IMR-90 (cell line): ENCODE data around the gene TSPAN33. TPM values are rescaled to one million over a fixed set of nuclear protein-coding genes. Genes with fewer than 3 reads are reported as not detected.

Source experiments
- ATAC-seq: fragments of 200-7000 bp; cut with Tn5 transposase; 2 replicates; pipeline ENCODE4 v1.9.1; 2020; ENCODE audit warnings: low read depth, mild to moderate bottlenecking, moderate library complexity
- BruUV-seq: library from RNA; stranded (reverse); fragments of 400-500 nt; replicated peaks from 2 replicates; lab custom pipeline; 2021; lab: Mats Ljungman, UMichigan
- CTCF ChIA-PET: fragments of 300-600 bp; formaldehyde crosslinking; extraction: SDS; loops from one replicate; lab custom pipeline; 2021; ENCODE audit warnings: antibody characterized with exemption; lab: Yijun Ruan, JAX
- POLR2A ChIA-PET: fragments of 300-600 bp; sonication (Branson Sonifier 250); formaldehyde crosslinking; loops from one replicate; lab custom pipeline; 2022; ENCODE audit warnings: antibody characterized with exemption; ENCODE audit not compliant: unreplicated experiment; lab: Charles Lee
- DNase-seq: peaks from one replicate; pipeline ENCODE4 v3.0.0; 2013
- H2AFZ ChIP-seq: replicated peaks from 2 replicates; pipeline ENCODE3; 2013; ENCODE audit warnings: low read length, mild to moderate bottlenecking; ENCODE audit not compliant: poor library complexity
- H2AK5ac ChIP-seq: 2 replicates; pipeline ENCODE4 v1.6.1; 2013; ENCODE audit warnings: low read depth, low read length, inconsistent platforms
- H2AK9ac ChIP-seq: replicated peaks from 2 replicates; pipeline ENCODE3; 2013; ENCODE audit warnings: mild to moderate bottlenecking, low read depth, low read length, moderate library complexity; ENCODE audit not compliant: poor library complexity
- H2BK120ac ChIP-seq: 2 replicates; pipeline ENCODE4 v1.6.1; 2013; ENCODE audit warnings: low read depth, low read length, inconsistent platforms
- H2BK15ac ChIP-seq: 3 replicates; pipeline ENCODE4 v1.6.1; 2013; ENCODE audit warnings: low read depth, low read length, inconsistent platforms
- H2BK20ac ChIP-seq: 2 replicates; pipeline ENCODE4 v1.6.1; 2013; ENCODE audit warnings: low read depth, mild to moderate bottlenecking, inconsistent platforms, low read length, moderate library complexity
- H2BK5ac ChIP-seq: 2 replicates; pipeline ENCODE4 v1.6.1; 2013; ENCODE audit warnings: mild to moderate bottlenecking, low read depth, low read length, inconsistent platforms; ENCODE audit not compliant: poor library complexity, severe bottlenecking
- H3K14ac ChIP-seq: replicated peaks from 2 replicates; pipeline ENCODE4 v1.6.1; 2013; ENCODE audit warnings: low read depth, low read length, inconsistent platforms
- H3K18ac ChIP-seq: 2 replicates; pipeline ENCODE4 v1.6.1; 2013; ENCODE audit warnings: low read depth, low read length, control low read depth
- H3K23ac ChIP-seq: 2 replicates; pipeline ENCODE4 v1.6.1; 2013; ENCODE audit warnings: low read depth, low read length, inconsistent platforms
- H3K27ac ChIP-seq: 2 replicates; pipeline ENCODE4 v1.5.1; 2013; ENCODE audit warnings: mild to moderate bottlenecking, control low read depth, low read length; ENCODE audit not compliant: insufficient read depth
- H3K27me3 ChIP-seq: 2 replicates; pipeline ENCODE4 v1.6.1; 2013; ENCODE audit warnings: low read length; ENCODE audit not compliant: control insufficient read depth, insufficient read depth
- H3K36me3 ChIP-seq: 2 replicates; pipeline ENCODE4 v1.6.1; 2013; ENCODE audit warnings: low read length, mixed read lengths; ENCODE audit not compliant: control insufficient read depth, insufficient read depth
- H3K4ac ChIP-seq: 2 replicates; pipeline ENCODE4 v1.6.1; 2013; ENCODE audit warnings: low read depth, low read length, inconsistent platforms
- H3K4me1 ChIP-seq: 2 replicates; pipeline ENCODE4 v1.6.1; 2013; ENCODE audit warnings: low read length, mixed read lengths; ENCODE audit not compliant: control insufficient read depth, insufficient read depth
- H3K4me2 ChIP-seq: 2 replicates; pipeline ENCODE4 v1.6.1; 2013; ENCODE audit warnings: low read depth, mild to moderate bottlenecking, control low read depth, low read length, moderate library complexity
- H3K4me3 ChIP-seq: 2 replicates; pipeline ENCODE4 v1.5.1; 2013; ENCODE audit warnings: low read depth, mild to moderate bottlenecking, control low read depth, low read length, moderate library complexity; ENCODE audit not compliant: insufficient read depth
- H3K56ac ChIP-seq: 2 replicates; pipeline ENCODE4 v1.6.1; 2013; ENCODE audit warnings: low read length, inconsistent platforms; ENCODE audit not compliant: insufficient read depth; ENCODE audit errors: extremely low read depth
- H3K79me1 ChIP-seq, 2 experiments: 2 replicates each; pipeline ENCODE4 v1.6.1; 2013; ENCODE audit warnings: low read length in 2 of 2, inconsistent platforms in 1 of 2, low read depth in 1 of 2
- H3K9ac ChIP-seq: 2 replicates; pipeline ENCODE4 v1.6.1; 2013; ENCODE audit warnings: low read depth, low read length, control low read depth
- H3K9me1 ChIP-seq: 2 replicates; pipeline ENCODE4 v1.6.1; 2013; ENCODE audit warnings: low read length, inconsistent platforms; ENCODE audit not compliant: insufficient read depth
- H3K9me3 ChIP-seq: 2 replicates; pipeline ENCODE4 v1.6.1; 2013; ENCODE audit warnings: low read length; ENCODE audit not compliant: control insufficient read depth, insufficient read depth
- H4K20me1 ChIP-seq: 2 replicates; pipeline ENCODE4 v1.6.1; 2013; ENCODE audit warnings: low read length, inconsistent platforms; ENCODE audit not compliant: insufficient read depth
- H4K5ac ChIP-seq: 2 replicates; pipeline ENCODE4 v1.6.1; 2013; ENCODE audit warnings: mild to moderate bottlenecking, low read depth, low read length, control low read depth
- H4K8ac ChIP-seq, 2 experiments: 2 replicates each; pipeline ENCODE4 v1.6.1; 2013; ENCODE audit warnings: low read depth in 2 of 2, low read length in 2 of 2, control low read depth in 1 of 2, inconsistent platforms in 1 of 2
- H4K91ac ChIP-seq: 2 replicates; pipeline ENCODE4 v1.6.1; 2013; ENCODE audit warnings: low read depth, low read length, inconsistent platforms; ENCODE audit not compliant: insufficient read depth
- CEBPB ChIP-seq: IDR thresholded peaks from 2 replicates; pipeline ENCODE4 v1.6.1; 2012; ENCODE audit warnings: low read depth, low read length, improper control_type of control experiment
- RAD21 ChIP-seq: IDR thresholded peaks from 2 replicates; pipeline ENCODE4 v1.6.1; 2012; ENCODE audit warnings: low read length, improper control_type of control experiment
- RFX5 ChIP-seq: IDR thresholded peaks from 2 replicates; pipeline ENCODE4 v1.8.0; 2012; ENCODE audit warnings: low read depth, mild to moderate bottlenecking, low read length, moderate library complexity
- SMC3 ChIP-seq: fragments of 150-350 bp; IDR thresholded peaks from 2 replicates; pipeline ENCODE4 v1.6.1; 2016; ENCODE audit warnings: low read depth, mild to moderate bottlenecking, antibody characterized with exemption, low read length, moderate library complexity
- WGBS, 2 experiments: methylation state at CpG; one replicate each; pipeline versions ENCODE4 v1.1.5 to v1.1.7; 2013; ENCODE audit warnings: missing lambda C conversion rate in 2 of 2; ENCODE audit not compliant: insufficient read length in 1 of 2; ENCODE audit errors: extremely low coverage in 2 of 2; 5-methylcytosine and 5-hydroxymethylcytosine counted together
- dilution Hi-C: fragments of 300-500 bp; cut with HindIII; formaldehyde crosslinking; loops from one replicate; pipeline ENCODE4 v1.14.3; 2018; ENCODE audit warnings: low sequenced_read_pairs; ENCODE audit not compliant: unreplicated experiment
- in situ Hi-C: fragments of 300-500 bp; cut with MboI; formaldehyde crosslinking; loops from 3 replicates; pipeline ENCODE4 v1.14.3; 2019; ENCODE audit warnings: low sequenced_read_pairs, inconsistent platforms, mixed read lengths
- intact Hi-C: fragments of 100-400 bp; cut with micrococcal nuclease; formaldehyde crosslinking; loops from 2 replicates; pipeline ENCODE4 v1.10.0; 2022
- polyA plus RNA-seq, 3 experiments: library from polyadenylated mRNA; depleted of rRNA; stranded (reverse); fragments of >200 nt; gene quantifications; 2 replicates each; pipeline ENCODE4 v1.2.3, GENCODE V29; 2012; ENCODE audit warnings: low replicate concordance in 1 of 3
- total RNA-seq: library from RNA; depleted of rRNA; stranded (reverse); fragments of >200 nt; gene quantifications from 2 replicates; pipeline ENCODE4 v1.2.3, GENCODE V29; 2012

The TSPAN33 gene
- total and polyA plus RNA-seq, 2 of the 4 experiments (the other 2 are of a cell fraction) = 0.17 to 0.36 TPM

- TF ChIP-seq SMC3 = no peak
These were observed 64.2 kb downstream of the TSPAN33 start (continued) for GRCh38 chr7:129208667-129209066.

DNA sequence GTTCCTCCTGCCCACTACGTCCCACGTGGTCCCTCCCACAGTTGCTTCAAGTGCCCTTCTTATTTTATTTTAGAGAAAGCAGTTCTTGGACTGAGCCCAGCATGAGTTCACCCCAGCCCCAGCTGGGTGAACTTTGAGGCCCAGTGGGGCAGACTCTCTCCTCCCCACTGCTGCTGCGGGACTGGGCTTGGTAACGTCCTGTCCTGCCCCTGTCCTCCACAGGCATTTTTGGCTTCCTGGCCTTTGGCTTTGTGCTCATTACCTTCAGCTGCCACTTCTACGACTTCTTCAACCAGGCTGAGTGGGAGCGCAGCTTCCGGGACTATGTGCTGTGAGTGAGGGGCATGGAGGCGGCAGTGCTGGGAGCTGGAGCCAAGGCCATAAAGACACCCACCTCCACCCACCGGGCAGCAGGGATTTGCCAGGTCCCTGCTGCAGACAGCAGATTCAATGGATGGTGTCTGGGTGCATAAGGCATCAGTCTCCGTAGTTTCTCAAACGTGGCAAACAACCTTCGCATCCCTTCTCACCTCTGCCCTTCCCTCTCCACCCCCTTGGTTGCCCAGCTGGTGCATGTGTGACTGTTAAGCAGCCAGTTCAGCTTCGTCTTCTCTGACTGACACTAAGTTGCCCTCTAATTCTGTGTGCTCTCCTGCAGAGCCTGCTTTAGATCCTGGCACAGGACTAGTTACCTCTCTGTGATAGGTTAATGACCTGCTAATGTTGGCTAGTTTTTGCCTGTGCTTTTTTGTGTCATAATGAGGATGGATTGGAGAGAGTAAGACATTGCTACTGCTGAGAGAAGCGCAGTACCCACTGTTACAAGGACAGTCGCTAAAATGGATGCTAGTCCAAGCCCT is 64.8 kb downstream of the TSPAN33 start:
- no peak overlapping the region for H3K4ac ChIP-seq
- H2AK5ac ChIP-seq = no peak overlapping the region
- no peak overlapping the region for H3K4me3 ChIP-seq
- H4K20me1 ChIP-seq = no peaks in the 10 kb centered on the region
- H2BK120ac ChIP-seq = no peak overlapping the region
- in situ Hi-C loops = loop anchor here (5.0 kb wide), 1 partner anchor 42 kb away; no protein-coding TSS in a partner anchor
- ChIA-PET CTCF (interaction anchor here (0.7 to 1.2 kb wide), 3 partner anchors 8 to 197 kb away, joined by 3 read pairs; no protein-coding TSS in a partner anchor), POLR2A (no interaction called here)
- no TSS peak for BruUV-seq
- dilution Hi-C loops = no loop called here
- no peaks in the 10 kb centered on the region for H3K79me1 ChIP-seq
- H2AK9ac ChIP-seq = no peak overlapping the region
- no peak overlapping the region for H2AFZ ChIP-seq
- TF ChIP-seq RFX5 = no peak
- no peak for TF ChIP-seq RAD21
- TF ChIP-seq CEBPB = no peak
- H3K18ac ChIP-seq = no peak overlapping the region
- no peak overlapping the region for H3K56ac ChIP-seq
- no peak overlapping the region for H4K91ac ChIP-seq
- no peak overlapping the region for H2BK20ac ChIP-seq
- no peak overlapping the region for H2BK15ac ChIP-seq
- H4K5ac ChIP-seq = no peak overlapping the region
- no peaks in the 10 kb centered on the region for H3K9me1 ChIP-seq
- H3K4me2 ChIP-seq = no peak overlapping the region
- ATAC-seq (no peak), DNase-seq (no peak)
- no peaks in the 10 kb centered on the region for H3K9me3 ChIP-seq
- intact Hi-C loops = no loop called here
- H3K23ac ChIP-seq = no peak overlapping the region
- no peak overlapping the region for H4K8ac ChIP-seq
- H3K36me3 ChIP-seq = peaks cover 56% of the 10 kb centered on the region
- no peak overlapping the region for H3K9ac ChIP-seq
- 77% methylated on average over 5 of the region's 15 CpGs; no CpG with 5 or more reads in 1 of the 2 experiments for WGBS, 2 experiments
- no peaks in the 10 kb centered on the region for H3K27me3 ChIP-seq
- no peak overlapping the region for H3K14ac ChIP-seq
- H3K4me1 ChIP-seq = no peaks in the 10 kb centered on the region
- no peak overlapping the region for H2BK5ac ChIP-seq
- H3K27ac ChIP-seq = no peak overlapping the region
